Tibial artery (tissue), 4 donors: ENCODE measurements around the gene HASPIN.

Experiments used
- DNase-seq, 2 donors: peaks; one replicate each; pipeline ENCODE4 v3.0.0-alpha.2; 2019
- H3K27ac ChIP-seq, 2 donors: fragments of 200-600 bp; sonication (generic) in 1 of 2; 1 replicate in 1 of 2; 2 replicates in 1 of 2; pipeline ENCODE4 v1.5.1; 2018 to 2019; ENCODE audit warnings: mild to moderate bottlenecking in 1 of 2
- H3K27me3 ChIP-seq, 2 donors: fragments of 200-600 bp; sonication (generic) in 1 of 2; one replicate each; pipeline versions ENCODE4 v1.5.1 to v1.6.0; 2016 to 2019
- H3K36me3 ChIP-seq, 3 donors: fragments of 200-600 bp; sonication (generic) in 2 of 3; one replicate each; pipeline ENCODE4 v1.5.1; 2016 to 2019; ENCODE audit warnings: mild to moderate bottlenecking in 2 of 3
- H3K4me1 ChIP-seq, 4 donors: fragments of 200-600 bp; sonication (generic) in 2 of 4; 1 replicate in 3 of 4; 2 replicates in 1 of 4; pipeline ENCODE4 v1.5.1; 2016 to 2019
- H3K4me3 ChIP-seq, 2 donors: fragments of 200-600 bp; sonication (generic) in 1 of 2; 1 replicate in 1 of 2; 2 replicates in 1 of 2; pipeline ENCODE4 v1.5.1; 2018 to 2019; ENCODE audit warnings: mild to moderate bottlenecking in 2 of 2
- H3K9me3 ChIP-seq, 3 donors: fragments of 200-600 bp; sonication (generic) in 1 of 3; one replicate each; pipeline ENCODE4 v1.5.1; 2016 to 2019
- intact Hi-C: fragments of 100-400 bp; cut with DNase I; formaldehyde crosslinking; loops from one replicate; pipeline ENCODE4 v1.15.0; 2023; ENCODE audit warnings: low total_unique reads
- TF ChIP-seq, protein P1 (sequence below), 2 experiments: fragments of 200-600 bp in 1 of 2; fragments of 450-650 bp in 1 of 2; IDR thresholded peaks; one replicate each; pipeline ENCODE4 v1.5.1; 2017 to 2019; ENCODE audit warnings: antibody characterized with exemption in 2 of 2, mild to moderate bottlenecking in 1 of 2, moderate library complexity in 1 of 2

HASPIN gene

DNA sequence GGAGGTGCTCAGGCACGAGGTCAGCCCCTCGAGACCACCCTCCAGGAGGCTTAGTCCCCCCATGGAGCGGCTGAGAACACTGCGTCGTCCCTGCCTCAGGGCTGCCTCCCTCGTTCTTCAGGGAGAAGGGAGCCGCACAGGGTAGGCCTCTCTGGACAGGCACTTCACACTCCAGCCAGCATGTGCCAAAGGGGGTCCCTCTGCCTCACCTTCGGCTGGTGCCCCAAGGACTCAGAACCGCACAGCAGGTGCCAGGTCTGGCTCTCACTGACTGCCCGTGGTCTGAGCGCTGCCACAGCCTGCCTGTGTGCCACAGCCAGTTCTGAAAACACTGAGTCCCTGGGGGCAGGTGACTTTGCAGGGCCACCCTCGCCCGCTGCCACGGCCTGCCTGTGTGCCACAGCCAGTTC is 34.8 kb upstream of the HASPIN start:
- H3K27ac ChIP-seq: no peak overlapping the region
- no peaks in the 10 kb centered on the region for H3K9me3 ChIP-seq
- no peaks in the 10 kb centered on the region for H3K36me3 ChIP-seq
- H3K4me1 ChIP-seq: no peaks in the 10 kb centered on the region
- TF ChIP-seq, protein P1, sequence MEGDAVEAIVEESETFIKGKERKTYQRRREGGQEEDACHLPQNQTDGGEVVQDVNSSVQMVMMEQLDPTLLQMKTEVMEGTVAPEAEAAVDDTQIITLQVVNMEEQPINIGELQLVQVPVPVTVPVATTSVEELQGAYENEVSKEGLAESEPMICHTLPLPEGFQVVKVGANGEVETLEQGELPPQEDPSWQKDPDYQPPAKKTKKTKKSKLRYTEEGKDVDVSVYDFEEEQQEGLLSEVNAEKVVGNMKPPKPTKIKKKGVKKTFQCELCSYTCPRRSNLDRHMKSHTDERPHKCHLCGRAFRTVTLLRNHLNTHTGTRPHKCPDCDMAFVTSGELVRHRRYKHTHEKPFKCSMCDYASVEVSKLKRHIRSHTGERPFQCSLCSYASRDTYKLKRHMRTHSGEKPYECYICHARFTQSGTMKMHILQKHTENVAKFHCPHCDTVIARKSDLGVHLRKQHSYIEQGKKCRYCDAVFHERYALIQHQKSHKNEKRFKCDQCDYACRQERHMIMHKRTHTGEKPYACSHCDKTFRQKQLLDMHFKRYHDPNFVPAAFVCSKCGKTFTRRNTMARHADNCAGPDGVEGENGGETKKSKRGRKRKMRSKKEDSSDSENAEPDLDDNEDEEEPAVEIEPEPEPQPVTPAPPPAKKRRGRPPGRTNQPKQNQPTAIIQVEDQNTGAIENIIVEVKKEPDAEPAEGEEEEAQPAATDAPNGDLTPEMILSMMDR (IDR thresholded peaks at IDR 0.05): no peak
- intact Hi-C loops: no loop called here
- peaks cover 0 to 59% of the 10 kb centered on the region in 2 donors for H3K27me3 ChIP-seq
- no peak for DNase-seq
- H3K4me3 ChIP-seq: no peak overlapping the region

- Histone ChIP-seq H3K4me3 (no peak overlapping the region), H3K36me3 (no peaks in the 10 kb centered on the region), H3K27ac (no peak overlapping the region), H3K9me3 (no peaks in the 10 kb centered on the region), H3K27me3 (peaks cover 0 to 55% of the 10 kb centered on the region in 2 donors), H3K4me1 (no peaks in the 10 kb centered on the region)
- TF ChIP-seq, protein P1 (IDR thresholded peaks at IDR 0.05): no peak
- no peak for DNase-seq
- intact Hi-C loops: no loop called here
Observed at GRCh38 chr17:3689262-3690093, 34.2 kb upstream of the HASPIN start.

GRCh38 chr17:3690094-3690715 is 33.5 kb upstream of the HASPIN start:
- Histone ChIP-seq H3K4me3 (no peak overlapping the region), H3K4me1 (peaks cover 0 to 5% (median 4%) of the 10 kb centered on the region in 4 donors), H3K9me3 (no peaks in the 10 kb centered on the region), H3K36me3 (no peaks in the 10 kb centered on the region), H3K27ac (no peak overlapping the region), H3K27me3 (peaks cover 6 to 58% of the 10 kb centered on the region in 2 donors)
- TF ChIP-seq, protein P1 (IDR thresholded peaks at IDR 0.05): no peak
- intact Hi-C loops: no loop called here
- no peak for DNase-seq

GRCh38 chr17:3691617-3692067 is 32.1 kb upstream of the HASPIN start:
- DNase-seq: no peak
- no peak overlapping the region for H3K27ac ChIP-seq
- H3K9me3 ChIP-seq: no peaks in the 10 kb centered on the region
- TF ChIP-seq, protein P1 (IDR thresholded peaks at IDR 0.05): no peak
- H3K27me3 ChIP-seq: peaks cover 13 to 69% of the 10 kb centered on the region in 2 donors
- H3K4me1 ChIP-seq: peaks cover 4 to 20% (median 15%) of the 10 kb centered on the region in 4 donors
- intact Hi-C loops: no loop called here
- H3K4me3 ChIP-seq: no peak overlapping the region
- no peaks in the 10 kb centered on the region for H3K36me3 ChIP-seq

- TF ChIP-seq, protein P1 (IDR thresholded peaks at IDR 0.05): no peak
- no peak for DNase-seq
- intact Hi-C loops: no loop called here
- peaks cover 13 to 76% of the 10 kb centered on the region in 2 donors for H3K27me3 ChIP-seq
- H3K4me3 ChIP-seq: no peak overlapping the region
- H3K27ac ChIP-seq: no peak overlapping the region
- H3K9me3 ChIP-seq: no peaks in the 10 kb centered on the region
- no peaks in the 10 kb centered on the region for H3K36me3 ChIP-seq
- peaks cover 4 to 22% (median 16%) of the 10 kb centered on the region in 4 donors for H3K4me1 ChIP-seq
Observed at GRCh38 chr17:3692346-3692745, 31.4 kb upstream of the HASPIN start.
